Liver (tissue), 9 donors: Measurements from ENCODE around the gene NAV2. TPM values are rescaled to one million over a fixed set of nuclear protein-coding genes. Genes with fewer than 3 reads are reported as not detected.

Experiments used
- DNase-seq: peaks from one replicate; pipeline ENCODE4 v3.0.0-alpha.2; 2017; ENCODE audit warnings: low spot score
- H3K27ac ChIP-seq, 2 donors: one replicate each; pipeline ENCODE4 v1.7.0; 2013; ENCODE audit warnings: inconsistent platforms in 2 of 2, low read length in 2 of 2, control low read depth in 1 of 2, low read depth in 1 of 2, mild to moderate bottlenecking in 1 of 2
- H3K27me3 ChIP-seq, 4 donors: one replicate each; pipeline versions ENCODE4 v1.6.1 to v1.7.0; 2013; ENCODE audit warnings: low read length in 3 of 4, inconsistent platforms in 1 of 4, mild to moderate bottlenecking in 1 of 4, moderate library complexity in 1 of 4; ENCODE audit not compliant: control insufficient read depth in 4 of 4, insufficient read depth in 4 of 4
- H3K36me3 ChIP-seq, 4 donors: one replicate each; pipeline versions ENCODE4 v1.6.1 to v1.7.0; 2013; ENCODE audit warnings: low read length in 3 of 4, mild to moderate bottlenecking in 3 of 4, low read depth in 1 of 4, moderate library complexity in 1 of 4; ENCODE audit not compliant: control insufficient read depth in 4 of 4, insufficient read depth in 3 of 4
- H3K4me1 ChIP-seq, 4 donors: one replicate each; pipeline versions ENCODE4 v1.6.1 to v1.7.0; 2013; ENCODE audit warnings: low read length in 3 of 4, mild to moderate bottlenecking in 3 of 4, moderate library complexity in 1 of 4; ENCODE audit not compliant: control insufficient read depth in 4 of 4, insufficient read depth in 4 of 4
- H3K4me3 ChIP-seq, 3 donors: one replicate each; pipeline versions ENCODE4 v1.6.1 to v1.7.0; 2013; ENCODE audit warnings: low read length in 3 of 3, control low read depth in 1 of 3, low read depth in 1 of 3, mild to moderate bottlenecking in 1 of 3
- H3K9ac ChIP-seq, 2 donors: one replicate each; pipeline ENCODE4 v1.7.0; 2013; ENCODE audit warnings: low read length in 2 of 2, mild to moderate bottlenecking in 2 of 2, moderate library complexity in 2 of 2, control low read depth in 1 of 2, low read depth in 1 of 2
- H3K9me3 ChIP-seq, 4 donors: one replicate each; pipeline versions ENCODE4 v1.6.1 to v1.7.0; 2013; ENCODE audit warnings: low read length in 3 of 4; ENCODE audit not compliant: control insufficient read depth in 4 of 4
- ATF3 ChIP-seq: IDR thresholded peaks from 2 replicates; pipeline ENCODE4 v1.6.1; 2016; ENCODE audit warnings: antibody characterized with exemption
- CTCF ChIP-seq: fragments of 150-350 bp; IDR thresholded peaks from 2 replicates; pipeline ENCODE4 v1.5.1; 2017; ENCODE audit warnings: improper control_type of control experiment, low read depth, low read length; ENCODE audit not compliant: missing input control
- EGR1 ChIP-seq, 2 donors: IDR thresholded peaks; 2 replicates each; pipeline ENCODE4 v1.6.1; 2016 to 2018; ENCODE audit warnings: antibody characterized with exemption in 2 of 2, low read depth in 2 of 2
- FOXA1 ChIP-seq: IDR thresholded peaks from 2 replicates; pipeline ENCODE4 v1.6.1; 2016; ENCODE audit warnings: antibody characterized with exemption
- FOXA2 ChIP-seq: IDR thresholded peaks from 2 replicates; pipeline ENCODE4 v1.6.1; 2016; ENCODE audit warnings: antibody characterized with exemption
- GABPA ChIP-seq, 2 donors: IDR thresholded peaks in 1 of 2; conservative IDR thresholded peaks in 1 of 2; 2 replicates each; pipeline ENCODE4 v1.6.1; 2016; ENCODE audit warnings: antibody characterized with exemption in 2 of 2, mild to moderate bottlenecking in 1 of 2, moderate library complexity in 1 of 2
- HNF4A ChIP-seq, 2 donors: conservative IDR thresholded peaks; 2 replicates each; pipeline ENCODE4 v1.6.1; 2016; ENCODE audit warnings: antibody characterized with exemption in 2 of 2, mild to moderate bottlenecking in 2 of 2
- HNF4G ChIP-seq: IDR thresholded peaks from 2 replicates; pipeline ENCODE4 v1.6.1; 2016; ENCODE audit warnings: antibody characterized with exemption
- JUND ChIP-seq, 2 donors: IDR thresholded peaks; 2 replicates each; pipeline ENCODE4 v1.6.1; 2016; ENCODE audit warnings: antibody characterized with exemption in 2 of 2
- MAX ChIP-seq: IDR thresholded peaks from 2 replicates; pipeline ENCODE4 v1.6.1; 2016; ENCODE audit warnings: antibody characterized with exemption
- RAD21 ChIP-seq, 2 donors: IDR thresholded peaks; 2 replicates each; pipeline ENCODE4 v1.6.1; 2016; ENCODE audit warnings: antibody characterized with exemption in 2 of 2, mild to moderate bottlenecking in 2 of 2
- REST ChIP-seq: IDR thresholded peaks from 2 replicates; pipeline ENCODE4 v1.6.1; 2016; ENCODE audit warnings: antibody characterized with exemption, mild to moderate bottlenecking
- RXRA ChIP-seq, 2 donors: IDR thresholded peaks; 2 replicates each; pipeline ENCODE4 v1.6.1; 2017 to 2018; ENCODE audit warnings: antibody characterized with exemption in 2 of 2, mild to moderate bottlenecking in 1 of 2
- SP1 ChIP-seq: IDR thresholded peaks from 2 replicates; pipeline ENCODE4 v1.6.1; 2018; ENCODE audit warnings: antibody characterized with exemption, mild to moderate bottlenecking
- TAF1 ChIP-seq: conservative IDR thresholded peaks from 2 replicates; pipeline ENCODE4 v1.6.1; 2016; ENCODE audit warnings: antibody characterized with exemption, mild to moderate bottlenecking
- YY1 ChIP-seq: IDR thresholded peaks from 2 replicates; pipeline ENCODE4 v1.6.1; 2016; ENCODE audit warnings: antibody characterized with exemption, mild to moderate bottlenecking
- whole genome bisulfite sequencing: extraction: QIAGEN DNeasy Blood & Tissue Kit; methylation state at CpG from one replicate; pipeline ENCODE4 v1.1.7; 2013; 5-methylcytosine and 5-hydroxymethylcytosine counted together
- polyA plus RNA-seq, 2 donors: library from polyadenylated mRNA; stranded (reverse) in 1 of 2; unstranded in 1 of 2; fragments of 200-250 nt in 1 of 2; fragments of >200 nt in 1 of 2; fragmentation: Nextera tagmentation in 1 of 2; extraction: Ambion mirVana in 1 of 2; gene quantifications; one replicate each; pipeline versions ENCODE4 v1.2.1 to v1.2.3, GENCODE V29; 2013 to 2015
- total RNA-seq, 2 donors: library from RNA; depleted of rRNA; stranded (reverse); fragments of >200 nt; gene quantifications; one replicate each; pipeline ENCODE4 v1.2.3, GENCODE V29; 2014
- donor health status: healthy.
- donor health status: healthy.
- donor health status: healthy.
- donor health status: healthy.
- donor health status: healthy.

NAV2 gene
- total and polyA plus RNA-seq, 4 donors = 6.3 to 20.5 (median 11.6) TPM

- Histone ChIP-seq H3K9ac (no peak overlapping the region), H3K4me1 (peaks cover 0 to 2% (median 1%) of the 10 kb centered on the region in 4 donors), H3K27ac (no peak overlapping the region), H3K36me3 (no peaks in the 10 kb centered on the region), H3K9me3 (no peaks in the 10 kb centered on the region), H3K27me3 (no peaks in the 10 kb centered on the region), H3K4me3 (no peak overlapping the region)
- no peak for DNase-seq
- no peak for TF ChIP-seq HNF4G
- no peak for TF ChIP-seq RAD21 (IDR thresholded peaks at IDR 0.05)
- TF ChIP-seq YY1 = no peak
- no peak for TF ChIP-seq FOXA2
- no peak for TF ChIP-seq TAF1
- no peak for TF ChIP-seq MAX
- no peak for TF ChIP-seq HNF4A (conservative IDR thresholded peaks at IDR 0.05)
- no peak for TF ChIP-seq RXRA (IDR thresholded peaks at IDR 0.05)
- no peak for TF ChIP-seq FOXA1
- TF ChIP-seq GABPA (IDR thresholded peaks at IDR 0.05 in 1 of 2, conservative IDR thresholded peaks at IDR 0.05 in 1 of 2) = no peak
- TF ChIP-seq ATF3 = no peak
- no peak for TF ChIP-seq JUND (IDR thresholded peaks at IDR 0.05)
- no peak for TF ChIP-seq CTCF
- no peak for TF ChIP-seq EGR1 (IDR thresholded peaks at IDR 0.05; ENCODE audit: low read depth in 2 of 2)
- no peak for TF ChIP-seq REST
- 90% methylated on average over 11 of the region's 11 CpGs for WGBS
Measured at GRCh38 chr11:19756675-19757475, 44.2 kb downstream of the NAV2 start.

- Histone ChIP-seq H3K27ac (no peak overlapping the region), H3K9ac (no peak overlapping the region), H3K36me3 (no peaks in the 10 kb centered on the region), H3K27me3 (no peaks in the 10 kb centered on the region), H3K9me3 (no peaks in the 10 kb centered on the region), H3K4me3 (no peak overlapping the region), H3K4me1 (peaks cover 0 to 2% (median 1%) of the 10 kb centered on the region in 4 donors)
- no peak for DNase-seq
- WGBS = 43% methylated on average over 3 of the region's 3 CpGs
- TF ChIP-seq FOXA2 (no peak), CTCF (no peak), RAD21 (IDR thresholded peaks at IDR 0.05) (no peak), SP1 (no peak), REST (no peak), HNF4G (no peak), YY1 (peak; percentile 56), RXRA (IDR thresholded peaks at IDR 0.05) (peak in 1 of 2 donors; percentile 17), GABPA (IDR thresholded peaks at IDR 0.05 in 1 of 2, conservative IDR thresholded peaks at IDR 0.05 in 1 of 2) (no peak), TAF1 (no peak), FOXA1 (no peak), HNF4A (conservative IDR thresholded peaks at IDR 0.05) (peak in 1 of 2 donors; percentile 6), MAX (no peak)
Measured at GRCh38 chr11:19759389-19759788, 46.8 kb downstream of the NAV2 start.
